Tibial nerve (tissue), 3 donors: ENCODE results near the gene B3GALT5.

ENCODE experiments used
- CTCF ChIP-seq, 5 experiments: fragments of 200-600 bp in 3 of 5; fragments of 450-650 bp in 2 of 5; sonication (generic) in 3 of 5; IDR thresholded peaks; one replicate each; pipeline ENCODE4 v1.5.1; 2016 to 2019; ENCODE audit warnings: antibody characterized with exemption in 5 of 5, mild to moderate bottlenecking in 3 of 5, moderate library complexity in 2 of 5
- POLR2A ChIP-seq, 2 donors: fragments of 450-650 bp; IDR thresholded peaks; one replicate each; pipeline ENCODE4 v1.6.1; 2017; ENCODE audit warnings: antibody characterized with exemption in 2 of 2, mild to moderate bottlenecking in 2 of 2, moderate library complexity in 2 of 2

GRCh38 chr21:39647476-39647875, 34.7 kb downstream of the B3GALT5 start:
- TF ChIP-seq CTCF (IDR thresholded peaks at IDR 0.05) (no peak), POLR2A (IDR thresholded peaks at IDR 0.05) (no peak)
